HepG2 (cell line): Measurements from ENCODE around the gene STIP1. TPM values are rescaled to one million over a fixed set of nuclear protein-coding genes. Genes with fewer than 3 reads are reported as not detected.

ENCODE experiments used
- ATAC-seq: fragments of 200-7000 bp; cut with Tn5 transposase; 3 replicates; pipeline ENCODE4 v1.9.1; 2020; ENCODE audit warnings: mild to moderate bottlenecking, moderate library complexity
- BruUV-seq: library from RNA; stranded (reverse); fragments of 400-500 nt; replicated peaks from 2 replicates; lab custom pipeline; 2021; lab: Mats Ljungman, UMichigan
- CTCF ChIA-PET: fragments of 300-600 bp; formaldehyde crosslinking; extraction: SDS; loops from one replicate; lab custom pipeline; 2021; ENCODE audit warnings: low total read pairs, inconsistent platforms, low intra/inter-chr PET ratio; lab: Yijun Ruan, JAX
- POLR2A ChIA-PET: fragments of 350-600 bp; sonication (Branson Sonifier 250); formaldehyde crosslinking; loops from one replicate; lab custom pipeline; 2020; ENCODE audit warnings: antibody characterized with exemption, inconsistent platforms; lab: Yijun Ruan, JAX
- DNase-seq: peaks from one replicate; pipeline ENCODE4 v3.0.0-alpha.2; 2015; ENCODE audit warnings: low spot score
- FAIRE-seq: peaks from 3 replicates; lab custom pipeline; 2011; peaks lifted over from hg19 to GRCh38; lab: Jason Lieb, UNC
- H2AFZ ChIP-seq: one replicate; pipeline ENCODE4 v1.6.1; 2011; ENCODE audit warnings: low read length, inconsistent platforms
- H3K27ac ChIP-seq: fragments of 300-600 bp; 3 replicates; pipeline ENCODE4 v1.8.0; 2011; ENCODE audit warnings: mixed run types, mild to moderate bottlenecking, mixed read lengths, low read length, inconsistent platforms; ENCODE audit not compliant: insufficient read depth; ENCODE audit errors: extremely low read length
- H3K27me3 ChIP-seq, 2 experiments: fragments of 200-600 bp in 1 of 2; 2 replicates in 1 of 2; 3 replicates in 1 of 2; pipeline versions ENCODE4 v1.6.0 to v1.8.0; 2011; ENCODE audit warnings: low read length in 2 of 2, mild to moderate bottlenecking in 2 of 2, moderate library complexity in 2 of 2, inconsistent platforms in 1 of 2; ENCODE audit not compliant: insufficient read depth in 2 of 2, control insufficient read depth in 1 of 2
- H3K36me3 ChIP-seq, 2 experiments: fragments of 200-600 bp in 1 of 2; replicated peaks in 1 of 2; 2 replicates in 1 of 2; 3 replicates in 1 of 2; pipeline versions ENCODE4 v1.5.1 to v1.8.0; 2011; ENCODE audit warnings: low read length in 2 of 2, inconsistent platforms in 1 of 2; ENCODE audit not compliant: insufficient read depth in 2 of 2, control insufficient read depth in 1 of 2
- H3K4me1 ChIP-seq: 2 replicates; pipeline ENCODE4 v1.5.1; 2012; ENCODE audit warnings: low read length, inconsistent platforms; ENCODE audit not compliant: insufficient read depth
- H3K4me2 ChIP-seq: 2 replicates; pipeline ENCODE4 v1.6.0; 2011; ENCODE audit warnings: low read depth, low read length, inconsistent platforms
- H3K4me3 ChIP-seq, 3 experiments: fragments of 200-600 bp in 1 of 3; sonication (generic), shearing (Covaris generic) in 1 of 3; replicated peaks in 1 of 3; 2 replicates each; pipeline ENCODE4 v1.5.1; 2011 to 2016; ENCODE audit warnings: low read length in 3 of 3, inconsistent platforms in 2 of 3, low read depth in 2 of 3, mild to moderate bottlenecking in 2 of 3, control low read depth in 1 of 3, mixed read lengths in 1 of 3; ENCODE audit not compliant: insufficient read depth in 1 of 3
- H3K79me2 ChIP-seq: one replicate; pipeline ENCODE4 v1.6.1; 2011; ENCODE audit warnings: low read length, inconsistent platforms; ENCODE audit not compliant: insufficient read depth
- H3K9ac ChIP-seq: 2 replicates; pipeline ENCODE4 v1.6.0; 2011; ENCODE audit warnings: mild to moderate bottlenecking, low read depth, low read length, inconsistent platforms; ENCODE audit not compliant: insufficient read depth
- H3K9me3 ChIP-seq: 2 replicates; pipeline ENCODE4 v1.5.1; 2012; ENCODE audit warnings: mild to moderate bottlenecking, low read length
- H4K20me1 ChIP-seq: 2 replicates; pipeline ENCODE4 v1.6.0; 2011; ENCODE audit warnings: inconsistent platforms, mild to moderate bottlenecking, low read length, moderate library complexity; ENCODE audit not compliant: insufficient read depth
- AGO2 ChIP-seq: fragments of 200-400 bp; formaldehyde crosslinking; optimal IDR thresholded peaks from 2 replicates; pipeline ENCODE3; 2017; ENCODE audit warnings: mild to moderate bottlenecking, low read depth, low read length, moderate library complexity
- BATF2 ChIP-seq: sonication (generic); formaldehyde crosslinking; IDR thresholded peaks from 2 replicates; pipeline ENCODE4 v1.8.0; 2022; ENCODE audit warnings: mild to moderate bottlenecking, missing genetic modification reagents, moderate library complexity
- DBP ChIP-seq: sonication (generic); formaldehyde crosslinking; IDR thresholded peaks from 2 replicates; pipeline ENCODE4 v1.4.0; 2020; ENCODE audit warnings: missing genetic modification reagents; ENCODE audit errors: not compliant biosample characterization
- GZF1 ChIP-seq: sonication (generic); formaldehyde crosslinking; IDR thresholded peaks from 2 replicates; pipeline ENCODE4 v1.5.1; 2020; ENCODE audit warnings: mild to moderate bottlenecking, missing genetic modification reagents
- PATZ1 ChIP-seq: sonication (generic); formaldehyde crosslinking; IDR thresholded peaks from 2 replicates; pipeline ENCODE4 v1.4.0; 2020; ENCODE audit warnings: missing genetic modification reagents
- RBFOX2 ChIP-seq: fragments of 200-400 bp; formaldehyde crosslinking; IDR thresholded peaks from 2 replicates; pipeline ENCODE4 v1.6.1; 2017; ENCODE audit warnings: low read depth, mild to moderate bottlenecking, low read length
- ZNF207 ChIP-seq: fragments of 450-650 bp; IDR thresholded peaks from 2 replicates; pipeline ENCODE4 v1.6.1; 2016; ENCODE audit warnings: antibody characterized with exemption, borderline replicate concordance
- ZNF629 ChIP-seq: sonication (generic); formaldehyde crosslinking; conservative IDR thresholded peaks from 2 replicates; pipeline ENCODE4 v1.5.0; 2020; ENCODE audit warnings: missing genetic modification reagents
- ZNF687 ChIP-seq: sonication (generic); formaldehyde crosslinking; IDR thresholded peaks from 2 replicates; pipeline ENCODE4 v1.5.1; 2020; ENCODE audit warnings: mild to moderate bottlenecking, missing genetic modification reagents, moderate library complexity
- WGBS: methylation state at CpG from one replicate; pipeline ENCODE4 v1.1.6; 2017; ENCODE audit warnings: low lambda C conversion rate; 5-methylcytosine and 5-hydroxymethylcytosine counted together
- in situ Hi-C: cut with HindIII; loops from 2 replicates; pipeline ENCODE4 v1.10.0; 2017; ENCODE audit warnings: low pct_unique_long_range_greater_than_20kb; ENCODE audit not compliant: extremely low pct_ligation_motif_present
- intact Hi-C: fragments of 100-400 bp; cut with micrococcal nuclease; formaldehyde crosslinking; loops from one replicate; pipeline ENCODE4 v1.10.0; 2022; ENCODE audit not compliant: unreplicated experiment
- polyA plus RNA-seq, 8 experiments: library from polyadenylated mRNA; depleted of rRNA in 3 of 8; stranded (reverse) in 7 of 8; unstranded in 1 of 8; fragments of >200 nt; fragmentation: Illumina TruSeq in 4 of 8; extraction: Trizol in 4 of 8; gene quantifications; 2 replicates each; pipeline versions ENCODE4 v1.2.1 to v1.2.3, GENCODE V29; 2011 to 2016; ENCODE audit warnings: low read depth in 4 of 8, missing spikeins in 1 of 8, mixed read lengths in 1 of 8; ENCODE audit not compliant: insufficient read depth in 1 of 8
- total RNA-seq, 5 experiments: library from RNA; depleted of rRNA; stranded (reverse); fragments of >200 nt; fragmentation: Illumina TruSeq; extraction: Trizol; gene quantifications; 2 replicates each; pipeline ENCODE4 v1.2.3, GENCODE V29; 2016; ENCODE audit warnings: low read depth in 1 of 5

The STIP1 gene
- total and polyA plus RNA-seq, 2 of the 13 experiments (the other 11 are each of a cell fraction or from before 2014, with no cell fraction given): 81.1 to 217 TPM

- H2AFZ ChIP-seq: no peak overlapping the region
- FAIRE-seq (no peak), DNase-seq (no peak), ATAC-seq (no peak)
- H3K27ac ChIP-seq: no peak overlapping the region
- intact Hi-C loops: no loop called here
- TF ChIP-seq ZNF629 (peak; percentile 50; the same call in 1 of the 2 replicates), DBP (CRISPR knock-in tag) (no peak)
- no peaks in the 10 kb centered on the region for H4K20me1 ChIP-seq
- POLR2A ChIA-PET: no interaction called here
- H3K27me3 ChIP-seq: no peaks in the 10 kb centered on the region
- no peak overlapping the region for H3K4me3 ChIP-seq
- BruUV-seq: no TSS peak
- in situ Hi-C loops: no loop called here
- CTCF ChIA-PET: no interaction called here
- H3K36me3 ChIP-seq: peaks cover 0 to 3% of the 10 kb centered on the region in 2 experiments; a peak in 2 of 5 replicates
- WGBS: 96% methylated on average over 5 of the region's 9 CpGs
- H3K4me1 ChIP-seq: peaks cover 41% of the 10 kb centered on the region
- no peaks in the 10 kb centered on the region for H3K9me3 ChIP-seq
- H3K9ac ChIP-seq: no peak overlapping the region
- no peak overlapping the region for H3K4me2 ChIP-seq
- no peaks in the 10 kb centered on the region for H3K79me2 ChIP-seq
Observed at GRCh38 chr11:64222651-64223000, 36.7 kb downstream of the STIP1 start.

- 91% methylated on average over 19 of the region's 24 CpGs for WGBS
- BruUV-seq: no TSS peak
- in situ Hi-C loops: no loop called here
- TF ChIP-seq ZNF687: peak; percentile 30; the same call in 1 of the 2 replicates
- no peak for TF ChIP-seq PATZ1
- TF ChIP-seq BATF2: no peak
- TF ChIP-seq ZNF207: no peak
- TF ChIP-seq RBFOX2: peak; percentile 41
- peak; percentile 84 for TF ChIP-seq AGO2
- no peak for TF ChIP-seq GZF1 (CRISPR knock-in tag)
Observed at GRCh38 chr11:64223001-64223651, 37.2 kb downstream of the STIP1 start.

More at GRCh38 chr11:64223001-64223651, 37.2 kb downstream of the STIP1 start:
- Histone ChIP-seq H3K36me3 (peaks cover 0 to 3% of the 10 kb centered on the region in 2 experiments; a peak in 2 of 5 replicates), H2AFZ (no peak overlapping the region), H3K9ac (no peak overlapping the region), H3K4me3 (no peak overlapping the region), H4K20me1 (no peaks in the 10 kb centered on the region), H3K4me1 (peaks cover 42% of the 10 kb centered on the region), H3K4me2 (no peak overlapping the region), H3K9me3 (no peaks in the 10 kb centered on the region), H3K79me2 (no peaks in the 10 kb centered on the region), H3K27ac (no peak overlapping the region), H3K27me3 (no peaks in the 10 kb centered on the region)
- ChIA-PET CTCF (no interaction called here), POLR2A (interaction anchor here (1.0 to 1.7 kb wide), 2 partner anchors 38 to 95 kb away, joined by 3 to 5 read pairs; partner anchors contain the start of genes PRDX5, STIP1 and TRMT112)
- intact Hi-C loops: no loop called here
- ATAC-seq (no peak), DNase-seq (no peak), FAIRE-seq (no peak)
